HG02588 (cell line): ENCODE data around the gene SERPINE3.
A peak's percentile ranks its signal among the peaks of the same experiment; 100 is the strongest.

Experiments used
- ATAC-seq: cut with Tn5 transposase; IDR thresholded peaks from one replicate; pipeline ENCODE4 v1.9.1; 2021; ENCODE audit warnings: mild to moderate bottlenecking, moderate library complexity; ENCODE audit not compliant: unreplicated experiment

Gene SERPINE3

DNA sequence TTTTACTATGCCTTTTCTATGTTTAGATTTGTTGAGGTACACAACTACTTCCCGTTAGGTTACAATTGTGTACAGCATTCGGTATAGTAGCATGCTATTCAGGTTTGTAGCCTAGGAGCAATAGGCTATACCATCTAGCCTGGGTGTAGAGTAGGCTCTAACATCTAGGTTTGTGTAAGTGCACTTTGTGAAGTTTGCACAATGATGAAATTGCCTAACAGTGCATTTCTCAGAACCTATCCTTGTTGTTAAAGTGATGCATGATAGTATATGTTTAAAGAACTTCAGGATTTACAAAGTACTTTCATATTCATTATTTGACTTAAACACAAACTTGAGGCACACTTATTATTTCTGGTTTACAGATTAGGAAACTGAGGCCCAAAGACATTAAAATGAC lies 11.5 kb upstream of the SERPINE3 start:
- ATAC-seq: no peak

DNA sequence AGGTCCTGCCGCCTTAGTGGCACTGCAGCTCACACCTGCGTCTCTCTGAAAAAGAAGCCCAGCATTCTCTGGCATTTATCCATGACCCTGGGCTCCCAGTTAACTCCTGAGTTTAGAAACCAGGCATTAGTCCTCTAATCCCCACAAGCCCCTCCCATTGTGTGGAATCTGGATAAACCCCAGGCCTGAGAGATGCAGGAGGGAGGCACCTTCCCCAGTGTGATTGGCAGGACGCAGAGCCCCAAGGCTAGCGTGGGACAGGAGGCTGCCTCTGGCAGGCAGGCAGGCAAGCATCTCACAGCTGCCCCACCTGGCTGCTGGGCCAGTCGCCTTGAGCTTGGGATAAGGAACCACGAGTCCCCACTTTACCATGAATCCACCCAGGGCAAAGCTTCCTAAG lies 11.0 kb upstream of the SERPINE3 start:
- ATAC-seq: no peak

DNA sequence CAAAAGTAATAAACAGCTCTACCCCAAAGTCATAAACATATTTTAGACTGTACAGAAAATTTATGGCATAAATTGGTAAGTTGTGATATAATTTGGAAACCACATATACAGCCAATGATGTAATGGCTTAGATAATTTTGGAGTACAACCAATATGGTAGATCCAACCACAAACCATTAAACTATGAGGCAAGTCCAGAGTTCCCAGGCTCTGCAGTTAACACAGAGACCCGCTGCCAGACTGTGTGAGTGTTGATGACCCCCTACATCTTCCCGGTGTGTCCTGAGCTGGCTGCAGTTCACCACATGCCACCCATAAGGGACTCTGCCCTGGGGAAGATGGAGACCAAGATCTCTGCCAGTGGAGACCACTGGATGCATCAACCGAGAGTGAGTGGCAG lies 9.9 kb upstream of the SERPINE3 start:
- no peak for ATAC-seq

GRCh38 chr13:51330791-51331190 lies 8.7 kb upstream of the SERPINE3 start:
- ATAC-seq: no peak

- peak; percentile 61 for ATAC-seq
These were observed 8.1 kb upstream of the SERPINE3 start for GRCh38 chr13:51331354-51331861.

DNA sequence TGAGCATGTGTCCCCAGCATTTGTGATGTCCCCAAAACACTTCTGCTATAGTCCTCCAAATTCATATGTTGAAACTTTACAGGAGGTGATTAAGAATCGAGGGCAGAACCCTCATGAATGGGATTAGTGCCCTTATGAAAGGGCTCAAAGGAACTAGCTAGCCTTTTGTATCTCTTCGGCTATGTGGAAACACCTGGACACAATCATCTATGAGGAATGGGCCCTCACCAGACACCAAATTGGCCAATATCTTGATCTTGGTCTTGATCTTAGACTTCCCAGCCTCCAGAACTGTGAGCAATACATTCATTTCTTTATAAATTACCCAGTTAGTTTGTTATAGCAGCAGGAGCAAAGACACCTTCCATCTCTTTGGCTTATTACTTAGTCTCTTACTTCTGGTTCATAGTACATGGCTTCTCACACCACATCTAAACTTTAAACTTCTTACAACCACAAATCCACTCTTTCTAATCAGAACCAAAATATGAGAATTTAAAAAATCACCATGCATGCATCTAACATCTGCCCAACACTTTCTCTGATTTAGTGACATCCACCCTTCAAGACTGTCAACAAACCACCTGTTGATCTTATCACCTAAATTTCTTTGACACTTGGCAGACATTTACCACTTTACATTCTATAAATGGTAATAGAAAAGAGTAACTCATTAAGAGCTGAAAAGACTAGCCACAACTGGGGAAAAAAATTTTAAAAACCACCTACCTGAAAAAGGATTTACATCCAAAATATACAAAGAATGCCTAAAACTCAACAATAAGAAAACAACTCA lies 6.7 kb upstream of the SERPINE3 start:
- ATAC-seq: no peak

GRCh38 chr13:51333421-51333820 lies 6.1 kb upstream of the SERPINE3 start:
- no peak for ATAC-seq

DNA sequence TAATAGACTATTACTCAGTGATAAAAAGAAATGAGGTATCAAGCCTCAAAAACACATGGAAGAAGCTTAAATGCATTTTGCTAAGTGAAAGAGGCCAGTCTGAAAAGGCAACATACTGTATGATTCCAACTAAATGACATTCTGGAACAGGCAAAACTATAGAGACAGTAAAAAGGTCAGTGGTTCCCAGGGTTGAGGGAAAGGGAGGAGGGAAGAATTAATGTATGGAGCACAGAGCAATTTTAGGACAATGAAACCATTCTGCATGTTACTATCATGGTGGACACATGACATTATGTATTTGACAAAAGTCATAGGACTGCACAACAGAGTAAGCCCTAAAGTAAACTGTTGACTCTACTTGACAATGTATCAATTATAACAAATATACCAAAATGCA lies 5.7 kb upstream of the SERPINE3 start:
- no peak for ATAC-seq

DNA sequence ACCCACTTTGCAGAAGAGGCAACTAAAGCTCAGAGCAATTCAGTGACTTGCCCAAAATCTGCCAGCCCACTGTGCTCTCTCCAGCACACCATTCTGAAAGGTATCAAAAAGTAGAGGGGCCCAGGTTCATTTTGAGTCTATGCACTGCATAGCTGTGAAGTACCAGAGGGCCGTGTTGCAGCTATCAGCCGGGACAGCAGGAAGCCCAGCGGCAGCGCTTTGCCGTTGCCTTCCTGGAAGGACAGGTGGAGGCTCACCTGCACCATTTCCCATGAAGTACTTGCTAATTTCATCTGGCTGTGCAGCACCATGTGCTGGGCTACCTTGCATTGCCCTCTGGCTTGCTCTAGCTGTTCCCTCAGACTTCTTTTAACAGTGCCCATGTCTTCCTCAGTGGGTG lies 2.7 kb upstream of the SERPINE3 start:
- ATAC-seq: no peak

DNA sequence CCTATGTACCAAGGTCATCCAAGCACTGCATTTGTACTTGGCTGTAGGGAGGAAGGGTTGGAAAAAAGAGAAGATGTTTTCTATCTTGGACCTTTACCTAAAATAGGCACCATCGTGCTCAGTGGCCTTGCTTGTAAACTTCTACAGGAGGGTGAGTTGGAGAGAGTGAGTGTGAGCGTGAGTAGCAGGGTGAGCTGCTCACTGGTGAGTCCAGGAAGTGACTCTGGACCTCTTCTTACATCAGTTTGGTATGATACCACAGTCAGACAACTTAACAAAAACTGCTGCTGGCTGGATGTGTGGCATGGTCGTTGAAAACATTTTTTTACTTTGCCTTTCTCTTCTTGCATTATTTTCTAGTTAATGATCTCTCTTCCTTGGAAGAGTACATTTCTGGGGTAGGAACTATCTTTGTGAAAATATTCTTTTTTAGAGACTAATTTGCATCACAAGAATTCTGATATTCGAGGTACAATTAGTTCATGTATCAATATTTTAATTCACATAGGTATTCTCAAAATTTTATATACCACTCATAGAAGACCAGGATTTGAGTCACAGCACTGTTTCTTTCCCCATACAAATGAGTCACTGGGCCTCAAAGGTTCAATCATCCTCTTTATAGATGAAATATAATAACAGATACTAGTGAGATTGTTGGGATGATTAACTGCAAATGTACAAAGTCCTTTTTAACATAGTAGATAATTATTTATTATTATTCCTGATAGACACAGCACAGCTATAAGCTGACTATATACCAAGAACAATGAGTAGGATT lies 651 bp downstream of the SERPINE3 start:
- ATAC-seq: no peak

DNA sequence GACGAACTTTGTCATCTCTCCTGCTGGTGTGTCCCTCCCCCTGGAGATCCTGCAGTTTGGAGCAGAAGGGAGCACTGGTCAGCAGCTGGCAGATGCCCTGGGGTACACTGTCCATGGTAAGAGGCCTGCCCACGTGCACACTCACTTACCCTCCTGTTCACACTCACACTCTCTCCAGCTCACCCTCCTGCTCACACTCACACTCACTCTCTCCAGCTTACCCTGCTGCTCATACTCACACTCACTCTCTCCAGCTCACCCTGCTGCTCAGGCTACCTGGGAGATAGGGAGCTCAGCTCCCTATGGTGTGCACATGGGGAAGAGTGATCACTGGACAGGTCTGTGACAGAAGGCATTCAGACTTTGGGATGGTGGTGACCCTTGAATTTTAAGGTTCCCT lies 1.7 kb downstream of the SERPINE3 start:
- no peak for ATAC-seq

DNA sequence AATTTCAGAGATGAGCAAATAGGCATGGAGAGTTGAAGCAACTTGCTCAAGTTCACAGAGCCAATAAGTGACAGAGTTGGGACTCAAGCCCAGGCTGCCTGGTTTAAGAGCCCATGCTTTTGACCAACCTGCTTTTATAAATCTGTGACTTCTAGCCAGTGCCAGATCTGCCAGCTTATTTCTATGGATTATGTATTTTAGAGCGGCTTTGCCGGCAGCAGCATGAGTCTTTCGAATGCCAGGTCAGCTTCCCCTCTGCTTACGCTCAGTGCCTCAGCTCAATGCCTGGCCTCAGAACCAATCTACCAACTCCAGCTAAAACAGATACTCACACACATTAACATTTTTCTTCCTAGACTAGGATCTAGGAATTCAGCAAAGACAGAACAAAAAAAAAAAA lies 2.3 kb downstream of the SERPINE3 start:
- no peak for ATAC-seq

GRCh38 chr13:51342706-51343105 lies 3.2 kb downstream of the SERPINE3 start:
- ATAC-seq: no peak

DNA sequence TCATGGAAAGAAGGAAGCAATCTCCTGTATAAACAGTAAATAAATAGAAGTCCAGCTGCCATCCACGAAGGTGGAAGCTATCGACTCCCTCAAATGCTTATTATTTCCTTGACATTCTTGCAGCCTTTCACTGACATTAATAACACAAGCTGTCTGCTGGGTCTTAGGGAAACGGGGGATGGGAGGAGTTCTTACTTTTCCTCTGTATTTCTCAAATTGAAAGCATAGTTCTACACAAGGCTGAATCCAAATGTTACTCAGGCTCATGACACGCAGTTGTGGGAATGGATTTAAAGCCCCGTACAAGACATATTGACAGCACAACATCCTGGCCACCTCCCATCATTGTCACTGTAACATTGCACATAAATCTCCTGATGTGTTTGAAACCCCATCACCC lies 4.0 kb downstream of the SERPINE3 start:
- ATAC-seq: no peak

- ATAC-seq: no peak
These were observed 6.9 kb downstream of the SERPINE3 start for GRCh38 chr13:51346397-51346796.

GRCh38 chr13:51347099-51347498 lies 7.6 kb downstream of the SERPINE3 start:
- no peak for ATAC-seq

DNA sequence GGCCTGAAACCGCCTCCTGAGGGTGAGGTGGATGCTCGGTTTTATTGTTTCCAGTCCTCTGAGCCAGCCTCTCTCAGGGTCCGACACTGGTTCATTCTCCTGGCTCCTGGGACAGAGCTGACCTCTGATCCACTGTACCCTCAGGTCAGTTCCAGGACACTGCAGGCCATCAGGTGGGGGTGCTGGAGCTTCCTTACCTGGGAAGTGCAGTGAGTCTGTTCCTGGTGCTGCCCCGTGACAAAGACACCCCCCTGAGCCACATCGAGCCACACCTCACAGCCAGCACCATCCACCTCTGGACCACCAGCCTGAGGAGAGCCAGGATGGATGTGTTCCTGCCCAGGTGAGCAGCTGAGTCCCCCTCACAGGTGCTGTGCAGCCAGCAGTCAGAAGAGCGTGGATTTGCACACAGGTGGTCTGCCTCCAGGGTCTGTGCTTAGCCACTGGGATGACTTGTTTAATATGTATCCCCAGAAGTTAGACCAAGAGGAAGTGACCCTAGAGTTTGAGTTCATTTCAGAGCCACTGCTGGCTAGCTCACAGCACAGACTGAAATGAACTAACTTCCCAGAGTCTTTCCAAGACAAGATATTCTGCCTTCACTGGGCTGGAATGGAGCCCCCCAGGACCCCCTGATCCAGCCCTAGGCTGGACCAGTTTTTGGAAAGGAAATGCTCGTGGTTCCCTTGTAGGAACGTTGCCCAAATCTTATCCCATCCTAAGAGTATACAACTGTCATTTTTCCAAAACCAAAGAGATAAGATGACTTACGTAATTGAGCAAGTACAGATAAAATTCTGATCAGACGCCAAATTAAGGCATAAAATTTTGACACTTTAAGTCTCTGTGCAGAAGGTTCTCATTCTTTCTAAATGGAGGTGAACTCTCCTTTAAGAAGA lies 8.8 kb downstream of the SERPINE3 start:
- ATAC-seq: no peak

GRCh38 chr13:51349016-51349415 lies 9.5 kb downstream of the SERPINE3 start:
- no peak for ATAC-seq

GRCh38 chr13:51355217-51355616 lies 15.7 kb downstream of the SERPINE3 start:
- ATAC-seq: no peak

- ATAC-seq: no peak
These were observed 18.6 kb downstream of the SERPINE3 start for GRCh38 chr13:51357928-51358595.

DNA sequence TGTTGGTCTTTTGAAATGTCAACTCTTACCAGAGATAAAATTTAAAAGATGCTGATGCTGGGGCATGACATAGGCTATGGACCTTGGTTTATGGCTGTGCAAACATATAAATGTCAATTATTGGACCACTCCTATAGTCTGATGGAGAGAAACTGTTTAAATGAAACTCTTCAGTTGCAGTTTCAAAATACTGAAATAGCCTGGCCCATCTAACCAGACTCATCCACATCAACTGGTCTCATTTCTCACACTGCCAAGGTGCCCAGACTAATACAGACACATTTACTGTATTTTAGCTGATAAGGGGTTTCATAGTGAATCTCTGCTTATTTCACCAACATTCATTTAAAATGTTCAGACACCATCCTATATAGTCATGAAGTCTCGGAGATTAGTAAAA lies 19.9 kb downstream of the SERPINE3 start:
- ATAC-seq: no peak
